8988T (cell line): ENCODE results near the gene NDUFB10.

Source experiments
- DNase-seq: peaks from one replicate; pipeline ENCODE4 v3.0.0; 2011

The NDUFB10 gene

DNA sequence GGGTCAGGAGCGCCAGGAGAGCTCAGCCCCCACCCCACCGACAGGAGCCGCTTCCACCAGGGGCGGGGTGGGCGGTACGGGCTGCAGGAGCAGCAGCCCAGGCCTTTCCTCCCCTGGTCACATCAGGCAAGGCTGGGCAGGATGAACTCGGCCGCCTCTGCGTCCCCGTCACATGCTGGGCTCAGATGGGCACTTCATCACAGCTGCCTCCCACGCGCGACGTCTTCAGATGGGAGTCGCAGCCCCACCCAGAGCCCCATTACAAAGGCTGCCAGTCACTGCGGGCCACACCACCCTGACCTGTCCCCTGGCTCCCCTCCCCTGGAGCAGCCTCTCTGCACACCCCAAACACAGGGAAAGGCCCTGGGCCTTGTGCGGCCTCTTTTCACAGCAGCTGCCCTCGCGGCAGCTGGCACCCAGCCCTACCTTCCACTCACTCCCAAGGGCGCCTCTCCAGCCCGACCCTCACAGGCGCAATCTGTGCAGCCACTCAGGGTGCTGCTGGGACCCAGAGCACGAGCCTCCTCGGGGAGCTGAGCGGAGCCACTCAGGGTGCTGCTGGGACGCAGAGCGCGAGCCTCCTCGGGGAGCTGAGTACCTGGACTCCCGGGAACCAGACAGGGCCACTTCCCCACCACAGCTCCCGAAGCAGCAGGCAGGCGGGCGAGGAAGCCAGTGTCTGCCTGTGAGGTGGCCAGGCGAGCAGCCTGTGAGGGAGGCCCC, 45.6 kb downstream of the NDUFB10 start:
- DNase-seq: no peak

DNA sequence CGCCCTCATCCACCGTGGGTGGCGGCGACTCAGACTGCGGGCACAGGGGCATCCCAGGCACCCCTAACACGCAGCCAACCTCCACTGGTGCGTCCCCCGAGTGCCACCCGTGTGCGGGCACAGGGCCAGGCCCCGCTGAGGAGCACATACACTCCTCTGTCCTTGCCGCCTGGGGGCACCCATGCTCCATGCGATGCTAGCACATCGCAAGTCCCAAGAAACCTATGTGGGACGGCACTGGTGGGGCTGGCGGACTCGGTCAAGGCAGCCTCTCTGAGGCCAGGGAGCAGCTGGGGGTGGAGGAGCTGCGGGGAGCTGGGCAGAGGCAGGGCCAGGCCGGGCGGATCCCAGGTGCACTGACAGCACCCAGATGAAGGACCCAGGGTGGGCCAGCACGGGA, 46.3 kb downstream of the NDUFB10 start:
- no peak for DNase-seq

DNA sequence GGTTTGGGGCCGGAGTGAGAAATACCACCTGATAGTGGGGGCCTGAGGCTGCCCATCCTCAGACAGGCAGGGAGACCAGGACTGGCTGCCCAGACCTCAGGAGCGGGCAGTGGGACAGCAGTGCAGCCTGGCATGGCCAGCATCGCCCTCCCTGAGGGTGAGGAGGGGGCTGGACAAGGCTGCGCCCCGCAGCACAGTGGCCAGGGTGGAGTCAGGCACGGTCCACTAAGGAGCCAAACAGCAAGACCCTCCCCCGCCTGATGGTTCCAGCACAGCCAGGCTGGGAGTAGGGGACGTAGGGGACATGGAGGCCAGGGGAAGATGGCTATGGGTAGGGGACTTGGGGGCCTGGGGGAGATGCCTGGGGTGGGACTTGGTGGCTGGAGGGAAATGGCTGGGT, 47.0 kb downstream of the NDUFB10 start:
- DNase-seq: no peak

DNA sequence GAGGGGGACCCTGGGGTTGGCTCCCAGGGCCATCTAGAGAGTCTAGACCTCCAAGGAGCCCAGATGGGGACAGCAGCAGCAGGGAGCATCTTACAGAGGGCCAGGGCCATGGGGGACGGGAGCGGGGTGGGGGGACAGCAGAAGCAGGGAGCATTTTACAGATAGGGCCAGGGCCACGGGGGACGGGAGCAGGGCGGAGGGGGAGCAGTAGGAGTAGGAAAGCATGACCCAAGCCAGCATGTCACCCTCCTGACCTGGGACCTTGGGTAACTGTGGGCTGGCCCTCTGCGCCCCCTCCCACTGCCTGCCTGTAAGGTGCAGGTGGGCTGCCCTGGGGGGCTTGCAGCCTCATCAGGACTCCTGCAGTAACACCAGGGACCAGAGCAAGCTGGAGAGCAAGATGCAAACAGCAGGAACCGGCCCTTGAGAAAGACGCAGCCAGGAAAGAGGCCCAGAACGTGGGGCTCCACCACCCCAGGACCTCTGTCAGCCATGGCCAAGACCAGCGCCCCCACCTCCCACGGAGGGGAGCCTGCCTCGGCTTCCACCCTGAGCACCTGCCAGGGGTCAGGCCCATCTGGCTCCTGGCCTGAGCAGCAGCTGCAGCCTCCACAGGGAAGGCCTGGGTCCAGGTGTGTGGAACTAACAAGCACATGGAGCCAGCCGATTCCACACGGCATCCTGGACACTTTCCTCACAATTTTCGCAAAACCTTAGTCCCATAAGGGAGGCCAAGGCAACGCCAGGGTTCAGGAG, 47.9 kb downstream of the NDUFB10 start:
- no peak for DNase-seq

DNA sequence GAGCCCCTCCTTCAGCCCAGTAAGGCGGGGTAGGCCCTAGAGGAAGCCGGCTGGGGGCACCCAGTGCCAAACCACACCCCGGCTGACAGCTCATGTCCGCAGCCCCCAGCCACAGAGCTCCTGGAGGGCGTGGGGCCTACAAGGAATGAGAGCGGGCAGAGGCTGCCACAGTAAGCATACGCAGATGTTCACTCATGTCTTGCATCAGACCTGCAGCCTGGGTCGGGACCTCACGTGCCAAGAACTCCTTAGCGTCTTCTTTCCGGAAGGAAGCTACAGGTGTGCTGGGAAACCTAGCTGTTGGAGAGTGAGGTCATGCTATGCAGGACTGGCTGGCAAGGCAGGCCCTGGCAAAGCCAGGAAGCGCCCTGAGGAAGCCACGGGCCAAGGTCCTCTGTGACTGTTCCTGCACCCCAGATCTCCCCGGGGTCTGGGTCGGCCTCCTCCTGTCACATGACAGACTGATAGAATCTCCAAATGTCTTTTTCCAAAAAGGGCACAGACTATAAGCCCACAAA, 48.7 kb downstream of the NDUFB10 start:
- no peak for DNase-seq

DNA sequence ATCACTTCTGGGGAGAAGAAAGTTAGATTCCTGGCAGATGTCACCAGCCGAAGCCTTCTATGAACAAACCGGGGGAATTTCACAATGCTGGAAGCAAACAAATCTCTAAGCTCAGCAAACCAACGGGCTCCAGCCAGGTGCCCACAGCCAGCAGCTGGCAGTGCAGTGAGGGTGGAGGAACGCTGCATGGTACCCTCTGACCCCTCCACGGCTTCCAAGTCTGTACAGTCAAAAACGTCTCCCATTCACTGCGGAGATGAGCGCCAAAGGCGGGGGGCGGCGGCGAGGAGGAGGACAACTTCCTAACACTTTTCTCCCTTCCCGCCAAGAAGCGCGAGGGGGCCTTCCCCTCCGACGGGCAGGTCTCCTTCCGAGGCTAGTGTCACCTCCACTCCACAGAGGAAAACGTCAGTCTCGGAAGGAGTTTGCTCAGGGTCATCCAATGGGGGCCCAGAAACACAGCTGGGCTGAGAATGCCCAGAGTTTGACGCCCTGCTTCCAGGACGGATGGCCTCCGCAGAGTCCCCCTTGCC, 49.4 kb downstream of the NDUFB10 start:
- no peak for DNase-seq

DNA sequence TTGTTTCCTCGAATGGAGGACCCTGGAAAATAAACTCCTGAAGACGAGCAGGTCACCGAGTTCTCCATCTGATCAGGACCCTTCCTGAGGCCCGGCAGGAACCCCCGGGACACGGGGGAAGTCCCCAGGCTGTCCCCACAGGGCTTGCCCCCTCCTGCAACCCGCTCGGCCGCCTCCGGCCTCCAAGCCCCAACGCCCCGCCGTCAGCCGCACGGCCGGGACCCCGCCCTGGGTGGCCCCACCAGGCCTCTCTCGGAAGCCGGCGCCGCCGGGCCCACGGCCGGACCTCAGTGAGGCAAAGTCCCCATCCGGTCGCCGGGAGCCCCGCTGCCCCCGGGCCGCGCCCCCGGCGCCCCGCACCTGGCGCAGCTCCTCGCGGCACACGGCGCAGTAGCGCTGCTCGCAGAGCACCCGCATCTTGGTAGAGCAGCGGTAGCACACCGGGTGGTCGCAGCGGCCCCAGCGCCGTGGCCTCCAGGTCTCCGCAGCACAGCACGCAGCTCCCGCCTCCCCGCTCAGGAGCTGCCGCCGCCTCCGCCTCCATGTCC, 49.9 kb downstream of the NDUFB10 start:
- no peak for DNase-seq

DNA sequence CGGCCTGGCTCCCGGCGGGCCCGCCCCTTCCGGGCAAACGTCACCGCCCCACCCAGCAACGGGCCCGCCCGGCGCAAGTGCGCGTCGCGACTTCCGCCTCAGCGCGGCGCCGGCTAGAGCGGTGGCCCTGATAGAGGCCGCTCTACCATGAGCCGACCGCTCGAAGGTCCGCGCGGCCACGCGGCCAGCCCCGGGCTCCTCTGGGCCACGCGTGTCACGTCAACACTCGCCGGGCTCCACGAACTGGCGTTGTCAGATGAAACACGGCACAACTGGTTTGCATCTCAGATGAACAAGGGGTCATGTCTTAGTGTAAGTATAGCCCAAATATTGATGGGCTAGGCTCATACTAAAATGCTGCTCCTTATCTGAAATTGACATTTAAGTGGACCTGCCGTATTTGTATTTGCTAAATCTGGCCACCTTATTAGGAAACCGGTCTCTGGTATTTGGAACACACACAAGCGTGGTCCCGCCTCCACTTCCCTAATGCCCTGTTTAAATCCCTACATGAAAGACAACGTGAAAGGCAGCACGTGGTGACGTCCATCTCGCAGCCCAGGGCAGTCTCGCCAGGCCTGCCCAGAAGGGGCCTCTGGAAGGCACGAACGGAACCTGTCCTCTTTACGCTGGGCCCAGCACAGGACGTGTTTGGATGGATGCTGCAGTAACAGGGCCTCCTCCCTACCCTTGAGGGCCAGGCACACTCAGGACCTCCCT, 50.6 kb downstream of the NDUFB10 start, which contains the start of gene ZNF598:
ZNF598 (minus strand) TSS at position 31 of the 720 bp plus-strand sequence.
- peak; percentile 90 for DNase-seq
